HG02623 (cell line): Measurements from ENCODE around the gene BRCA1.
"Not testable (repeated sequence)": the region's sequence is repeated elsewhere in the genome, so short reads cannot be mapped to it uniquely, and the experiment has no call there.

Experiments
- ATAC-seq: cut with Tn5 transposase; IDR thresholded peaks from one replicate; pipeline ENCODE4 v1.9.1; 2021; ENCODE audit warnings: moderate library complexity; ENCODE audit not compliant: unreplicated experiment

BRCA1 gene

GRCh38 chr17:43134774-43135453 lies 9.8 kb upstream of the BRCA1 start:
- no peak for ATAC-seq

DNA sequence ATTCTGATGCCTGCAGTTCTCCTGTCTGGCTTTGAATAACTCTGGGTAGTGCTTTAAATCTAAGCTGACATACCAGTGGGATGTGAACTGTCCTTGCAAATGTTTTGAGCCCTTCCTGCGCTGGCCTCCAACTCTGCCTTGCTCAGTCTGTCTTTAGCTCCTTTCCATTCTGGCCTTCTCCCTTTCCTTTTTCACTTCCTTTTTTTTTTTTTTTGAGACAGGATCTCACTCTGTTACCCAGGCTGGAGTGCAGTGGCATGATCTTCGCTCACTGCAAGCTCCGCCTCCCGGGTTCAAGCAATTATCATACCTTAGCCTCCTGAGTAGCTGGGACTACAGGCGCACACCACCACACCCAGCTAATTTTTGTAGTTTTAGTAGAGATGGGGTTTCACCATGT lies 8.3 kb upstream of the BRCA1 start:
- ATAC-seq, result not testable (repeated sequence)

- ATAC-seq, result no peak
Measured at GRCh38 chr17:43132117-43132516, 7.0 kb upstream of the BRCA1 start.

DNA sequence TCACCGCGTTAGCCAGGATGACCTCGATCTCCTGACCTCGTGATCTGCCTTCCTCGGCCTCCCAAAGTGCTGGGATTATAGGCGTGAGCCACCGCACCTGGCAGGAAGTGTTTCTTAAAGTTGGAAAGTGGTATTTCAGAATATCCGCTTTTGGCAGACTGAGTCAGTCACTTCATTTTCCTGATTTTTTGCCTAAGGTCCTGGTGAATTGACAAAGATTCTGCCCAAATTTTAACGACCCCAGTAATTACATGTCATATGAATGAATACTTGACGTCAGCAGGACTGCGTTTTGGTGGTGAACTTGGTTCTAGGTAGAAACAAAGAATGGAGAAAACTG lies 4.5 kb upstream of the BRCA1 start:
- no peak for ATAC-seq

GRCh38 chr17:43127333-43127876 lies 2.2 kb upstream of the BRCA1 start:
- ATAC-seq, result not testable (repeated sequence)

- ATAC-seq, result no peak
Measured at GRCh38 chr17:43126911-43127290, 1.7 kb upstream of the BRCA1 start.

- no peak for ATAC-seq
Measured at GRCh38 chr17:43125967-43126910, 1.1 kb upstream of the BRCA1 start.

DNA sequence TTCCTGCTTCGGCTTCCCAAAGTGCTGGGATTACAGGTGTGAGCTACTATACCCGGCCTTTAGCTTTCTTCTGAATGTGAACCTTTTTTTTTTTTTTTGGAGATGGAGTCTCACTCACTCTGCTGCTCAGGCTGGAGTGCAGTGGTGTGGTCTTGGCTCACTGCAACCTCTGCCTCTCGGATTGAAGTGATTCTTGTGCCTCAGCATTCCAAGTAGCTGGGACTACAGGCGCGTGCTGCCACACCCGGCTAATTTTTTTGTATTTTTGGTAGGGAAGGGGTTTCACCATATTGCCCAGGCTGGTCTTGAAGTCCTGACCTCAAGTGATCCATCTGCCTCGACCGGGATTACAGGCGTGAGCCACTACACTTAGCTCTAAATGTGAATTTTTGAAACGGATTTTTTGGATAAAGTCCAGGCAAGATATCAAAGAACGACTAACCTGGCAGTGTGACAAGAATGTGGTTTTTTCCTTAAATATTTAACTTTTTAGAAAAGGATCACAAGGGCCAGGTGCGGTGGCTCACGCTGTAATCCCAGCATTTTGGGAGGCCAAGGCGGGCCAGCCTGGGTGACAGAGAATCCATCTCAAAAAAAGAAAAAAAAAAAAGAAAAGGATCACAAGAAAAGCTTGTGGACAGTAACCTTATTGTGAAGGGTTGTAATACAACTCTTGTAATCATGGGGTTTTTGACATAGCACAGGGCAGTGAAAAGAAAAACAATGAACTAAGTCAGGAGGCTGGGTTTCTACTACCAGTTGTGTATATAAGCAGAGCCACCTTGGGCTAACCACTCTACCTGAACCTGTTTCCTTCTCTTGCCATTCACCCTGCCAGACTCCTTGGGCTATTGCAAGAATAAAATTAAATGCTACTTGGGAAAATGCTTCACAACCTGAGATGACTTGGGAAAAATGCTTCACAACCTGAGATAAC lies 6.2 kb downstream of the BRCA1 start:
- ATAC-seq, result no peak

- ATAC-seq, result no peak
Measured at GRCh38 chr17:43114151-43114552, 11.0 kb downstream of the BRCA1 start.

- no peak for ATAC-seq
Measured at GRCh38 chr17:43106552-43106951, 18.6 kb downstream of the BRCA1 start.

DNA sequence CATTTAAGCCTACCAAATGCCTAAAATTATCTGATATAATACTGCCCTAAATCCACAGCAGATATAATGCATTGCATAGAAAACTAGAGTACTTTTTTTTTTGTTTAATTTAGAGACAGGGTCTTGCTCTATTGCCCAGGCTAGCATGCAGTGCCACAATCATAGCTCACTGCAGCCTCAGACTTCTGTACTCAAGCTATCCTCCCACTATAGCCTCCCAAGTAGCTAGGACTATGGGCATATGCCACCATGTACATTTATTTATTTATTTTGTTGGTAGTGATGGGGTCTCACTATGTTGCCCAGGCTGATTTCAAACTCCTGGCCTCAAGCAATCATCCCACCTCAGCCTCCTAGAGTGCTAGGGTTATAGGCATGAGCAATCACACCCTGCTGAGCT lies 20.0 kb downstream of the BRCA1 start:
- ATAC-seq, result no peak

DNA sequence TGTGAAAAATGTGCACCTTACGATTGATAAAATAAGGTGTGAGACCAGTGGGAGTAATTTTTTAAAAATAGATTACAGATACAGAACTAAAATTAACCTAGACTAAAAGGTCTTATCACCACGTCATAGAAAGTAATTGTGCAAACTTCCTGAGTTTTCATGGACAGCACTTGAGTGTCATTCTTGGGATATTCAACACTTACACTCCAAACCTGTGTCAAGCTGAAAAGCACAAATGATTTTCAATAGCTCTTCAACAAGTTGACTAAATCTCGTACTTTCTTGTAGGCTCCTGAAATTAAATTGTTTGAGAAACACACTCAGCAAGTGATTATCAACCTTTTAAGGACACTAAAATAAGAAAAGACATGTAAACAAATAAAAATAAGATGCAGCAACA lies 20.5 kb downstream of the BRCA1 start:
- no peak for ATAC-seq

DNA sequence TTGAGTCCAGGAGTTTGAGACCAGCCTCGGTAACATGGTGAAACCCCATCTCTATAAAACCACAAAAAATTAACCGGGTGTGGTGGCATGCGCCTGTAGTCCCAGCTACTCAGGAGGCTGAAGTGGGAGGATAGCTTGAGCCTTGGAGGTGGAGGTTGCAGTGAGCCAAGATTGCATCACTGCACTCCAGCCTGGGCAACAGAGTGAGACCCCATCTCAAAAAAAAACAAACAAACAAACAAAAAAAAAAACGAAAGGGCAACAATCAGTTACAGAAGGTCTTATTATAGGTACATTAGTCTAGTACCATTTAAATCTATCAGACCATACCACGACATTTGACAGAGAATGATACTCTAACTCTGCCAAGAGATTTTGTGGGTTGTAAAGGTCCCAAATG lies 29.8 kb downstream of the BRCA1 start:
- not testable (repeated sequence) for ATAC-seq

DNA sequence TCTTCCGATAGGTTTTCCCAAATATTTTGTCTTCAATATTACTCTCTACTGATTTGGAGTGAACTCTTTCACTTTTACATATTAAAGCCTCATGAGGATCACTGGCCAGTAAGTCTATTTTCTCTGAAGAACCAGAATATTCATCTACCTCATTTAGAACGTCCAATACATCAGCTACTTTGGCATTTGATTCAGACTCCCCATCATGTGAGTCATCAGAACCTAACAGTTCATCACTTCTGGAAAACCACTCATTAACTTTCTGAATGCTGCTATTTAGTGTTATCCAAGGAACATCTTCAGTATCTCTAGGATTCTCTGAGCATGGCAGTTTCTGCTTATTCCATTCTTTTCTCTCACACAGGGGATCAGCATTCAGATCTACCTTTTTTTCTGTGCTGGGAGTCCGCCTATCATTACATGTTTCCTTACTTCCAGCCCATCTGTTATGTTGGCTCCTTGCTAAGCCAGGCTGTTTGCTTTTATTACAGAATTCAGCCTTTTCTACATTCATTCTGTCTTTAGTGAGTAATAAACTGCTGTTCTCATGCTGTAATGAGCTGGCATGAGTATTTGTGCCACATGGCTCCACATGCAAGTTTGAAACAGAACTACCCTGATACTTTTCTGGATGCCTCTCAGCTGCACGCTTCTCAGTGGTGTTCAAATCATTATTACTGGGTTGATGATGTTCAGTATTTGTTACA lies 30.9 kb downstream of the BRCA1 start:
- no peak for ATAC-seq

DNA sequence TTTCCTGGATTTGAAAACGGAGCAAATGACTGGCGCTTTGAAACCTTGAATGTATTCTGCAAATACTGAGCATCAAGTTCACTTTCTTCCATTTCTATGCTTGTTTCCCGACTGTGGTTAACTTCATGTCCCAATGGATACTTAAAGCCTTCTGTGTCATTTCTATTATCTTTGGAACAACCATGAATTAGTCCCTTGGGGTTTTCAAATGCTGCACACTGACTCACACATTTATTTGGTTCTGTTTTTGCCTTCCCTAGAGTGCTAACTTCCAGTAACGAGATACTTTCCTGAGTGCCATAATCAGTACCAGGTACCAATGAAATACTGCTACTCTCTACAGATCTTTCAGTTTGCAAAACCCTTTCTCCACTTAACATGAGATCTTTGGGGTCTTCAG lies 32.3 kb downstream of the BRCA1 start:
- ATAC-seq, result no peak

- ATAC-seq, result no peak
Measured at GRCh38 chr17:43090022-43090421, 35.1 kb downstream of the BRCA1 start.

- ATAC-seq, result no peak
Measured at GRCh38 chr17:43085474-43085873, 39.7 kb downstream of the BRCA1 start.

DNA sequence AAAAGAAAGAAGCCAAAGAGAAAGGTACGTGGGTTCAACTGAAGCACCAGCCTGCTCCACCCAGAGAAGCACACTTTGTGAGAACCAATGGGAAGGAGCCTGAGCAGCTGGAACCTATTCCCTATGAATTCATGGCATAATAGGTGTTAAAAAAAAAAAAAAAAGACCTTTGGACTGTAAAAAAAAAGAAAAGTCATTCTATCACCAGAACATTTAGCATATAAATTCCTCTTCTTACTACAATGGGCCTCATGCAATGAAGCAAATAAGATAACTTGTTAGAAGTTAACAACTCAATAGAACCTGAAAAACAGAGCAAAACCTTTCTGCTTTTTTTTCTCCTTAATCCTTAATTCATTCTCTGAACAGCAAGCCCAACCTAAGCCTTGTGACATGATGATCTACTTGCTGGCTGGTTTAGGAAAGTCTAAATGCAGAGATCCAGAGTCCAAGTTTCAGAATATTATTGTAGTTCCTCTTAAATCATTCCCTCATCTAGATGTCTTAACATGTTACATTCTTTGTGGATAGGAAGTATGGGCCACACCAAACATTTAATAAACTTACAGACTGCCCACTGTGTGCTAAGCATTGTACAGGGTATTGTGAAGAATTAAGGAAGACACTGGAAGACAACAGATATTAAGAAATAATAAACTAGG lies 45.4 kb downstream of the BRCA1 start:
- ATAC-seq, result no peak

DNA sequence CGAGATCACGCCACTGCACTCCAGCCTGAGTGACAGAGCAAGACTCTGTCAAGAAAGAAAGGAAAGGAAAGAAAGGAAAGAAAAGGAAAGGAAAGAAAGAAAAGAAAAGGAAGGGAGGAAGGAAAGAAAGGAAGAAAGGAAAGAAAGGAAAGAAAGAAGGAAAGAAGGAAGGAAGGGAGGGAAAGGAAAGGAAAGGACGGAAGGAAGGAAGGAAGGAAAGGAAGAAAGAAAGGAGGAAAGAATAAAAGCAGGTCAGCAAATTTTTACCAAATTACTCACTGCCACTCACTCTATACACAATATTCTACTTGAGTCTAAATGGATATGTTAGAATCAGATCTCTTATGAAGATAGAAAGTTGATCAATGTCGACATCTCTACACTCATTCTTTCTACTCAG lies 50.3 kb downstream of the BRCA1 start:
- ATAC-seq, result no peak

GRCh38 chr17:43070872-43071271 lies 54.3 kb downstream of the BRCA1 start:
- no peak for ATAC-seq
